ENCODE results near the gene B3GAT1.

The B3GAT1 gene

GRCh38 chr11:134389464-134390180, 22.4 kb downstream of the B3GAT1 start:
- no peak for DNase-seq

GRCh38 chr11:134388590-134388989, 23.5 kb downstream of the B3GAT1 start:
- no peak for DNase-seq

- no peak for DNase-seq
These were observed 24.5 kb downstream of the B3GAT1 start for GRCh38 chr11:134387501-134387900.

- DNase-seq: no peak
These were observed 25.1 kb downstream of the B3GAT1 start for GRCh38 chr11:134386945-134387344.

GRCh38 chr11:134385774-134386565, 26.1 kb downstream of the B3GAT1 start:
- no peak for DNase-seq

GRCh38 chr11:134385171-134385570, 26.9 kb downstream of the B3GAT1 start:
- DNase-seq: no peak

GRCh38 chr11:134384406-134384805, 27.6 kb downstream of the B3GAT1 start:
- DNase-seq: no peak

- no peak for DNase-seq
These were observed 28.3 kb downstream of the B3GAT1 start for GRCh38 chr11:134383576-134384221.

- no peak for DNase-seq
These were observed 29.2 kb downstream of the B3GAT1 start for GRCh38 chr11:134382830-134383229.

GRCh38 chr11:134382257-134382656, 29.8 kb downstream of the B3GAT1 start:
- DNase-seq: no peak

- no peak for DNase-seq
These were observed 31.3 kb downstream of the B3GAT1 start for GRCh38 chr11:134380785-134381184.

- no peak for DNase-seq
These were observed 31.8 kb downstream of the B3GAT1 start for GRCh38 chr11:134380229-134380628.

GRCh38 chr11:134379241-134379640, 32.8 kb downstream of the B3GAT1 start:
- DNase-seq: no peak

- no peak for DNase-seq
These were observed 34.2 kb downstream of the B3GAT1 start for GRCh38 chr11:134377876-134378275.

- no peak for DNase-seq
These were observed 35.7 kb downstream of the B3GAT1 start for GRCh38 chr11:134376150-134376921.

- no peak for DNase-seq
These were observed 37.0 kb downstream of the B3GAT1 start for GRCh38 chr11:134374891-134375550.

- DNase-seq: no peak
These were observed 37.9 kb downstream of the B3GAT1 start for GRCh38 chr11:134374171-134374570.

GRCh38 chr11:134373591-134374052, 38.4 kb downstream of the B3GAT1 start:
- no peak for DNase-seq

- no peak for DNase-seq
These were observed 39.1 kb downstream of the B3GAT1 start for GRCh38 chr11:134372961-134373360.

- DNase-seq: no peak
These were observed 39.5 kb downstream of the B3GAT1 start for GRCh38 chr11:134372536-134372935.

- no peak for DNase-seq
These were observed 40.4 kb downstream of the B3GAT1 start for GRCh38 chr11:134371436-134372185.
